Measurements from ENCODE around the gene KRTAP2-2.

Gene KRTAP2-2

GRCh38 chr17:41026715-41027471 lies 28.1 kb downstream of the KRTAP2-2 start, which contains the start of gene KRTAP1-5:
Gene KRTAP1-5 (minus strand): TSS chr17:41027208. CDS start chr17:41027155, 53 bp downstream.
- Histone ChIP-seq H3K79me2 (no peaks in the 10 kb centered on the region), H3K36me3 (ENCODE audit: control insufficient read depth, insufficient read depth, low read length) (no peaks in the 10 kb centered on the region), H3K4me1 (no peaks in the 10 kb centered on the region), H3K4me2 (ENCODE audit: low read length) (no peak within 1 kb of the TSS), H3K27me3 (ENCODE audit: control insufficient read depth, insufficient read depth, low read length) (no peaks in the 10 kb centered on the region), H3K9ac (no peak within 1 kb of the TSS), H2AFZ (no peak within 1 kb of the TSS), H3K27ac (no peak within 1 kb of the TSS), H3K9me3 (ENCODE audit: control insufficient read depth, low read length) (no peaks in the 10 kb centered on the region), H3K4me3 (ENCODE audit: low read depth, low read length) (no peak within 1 kb of the TSS)
- TF ChIP-seq, protein P1, sequence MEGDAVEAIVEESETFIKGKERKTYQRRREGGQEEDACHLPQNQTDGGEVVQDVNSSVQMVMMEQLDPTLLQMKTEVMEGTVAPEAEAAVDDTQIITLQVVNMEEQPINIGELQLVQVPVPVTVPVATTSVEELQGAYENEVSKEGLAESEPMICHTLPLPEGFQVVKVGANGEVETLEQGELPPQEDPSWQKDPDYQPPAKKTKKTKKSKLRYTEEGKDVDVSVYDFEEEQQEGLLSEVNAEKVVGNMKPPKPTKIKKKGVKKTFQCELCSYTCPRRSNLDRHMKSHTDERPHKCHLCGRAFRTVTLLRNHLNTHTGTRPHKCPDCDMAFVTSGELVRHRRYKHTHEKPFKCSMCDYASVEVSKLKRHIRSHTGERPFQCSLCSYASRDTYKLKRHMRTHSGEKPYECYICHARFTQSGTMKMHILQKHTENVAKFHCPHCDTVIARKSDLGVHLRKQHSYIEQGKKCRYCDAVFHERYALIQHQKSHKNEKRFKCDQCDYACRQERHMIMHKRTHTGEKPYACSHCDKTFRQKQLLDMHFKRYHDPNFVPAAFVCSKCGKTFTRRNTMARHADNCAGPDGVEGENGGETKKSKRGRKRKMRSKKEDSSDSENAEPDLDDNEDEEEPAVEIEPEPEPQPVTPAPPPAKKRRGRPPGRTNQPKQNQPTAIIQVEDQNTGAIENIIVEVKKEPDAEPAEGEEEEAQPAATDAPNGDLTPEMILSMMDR (IDR thresholded peaks at IDR 0.05) = no peak

GRCh38 chr17:41024697-41025096 lies 30.3 kb downstream of the KRTAP2-2 start:
- TF ChIP-seq, protein P1 (IDR thresholded peaks at IDR 0.05) = no peak
- no peaks in the 10 kb centered on the region for H3K27me3 ChIP-seq (ENCODE audit: control insufficient read depth, insufficient read depth, low read length)
- H3K9me3 ChIP-seq (ENCODE audit: control insufficient read depth, low read length) = no peaks in the 10 kb centered on the region
- no peak overlapping the region for H2AFZ ChIP-seq
- H3K4me1 ChIP-seq = no peaks in the 10 kb centered on the region
- H3K27ac ChIP-seq = no peak overlapping the region
- no peak overlapping the region for H3K4me3 ChIP-seq (ENCODE audit: low read depth, low read length)
- H3K4me2 ChIP-seq (ENCODE audit: low read length) = no peak overlapping the region
- no peaks in the 10 kb centered on the region for H3K79me2 ChIP-seq
- H3K36me3 ChIP-seq (ENCODE audit: control insufficient read depth, insufficient read depth, low read length) = no peaks in the 10 kb centered on the region
- no peak overlapping the region for H3K9ac ChIP-seq

GRCh38 chr17:41020336-41020735 lies 34.7 kb downstream of the KRTAP2-2 start:
- Histone ChIP-seq H3K4me1 (no peaks in the 10 kb centered on the region), H3K79me2 (no peaks in the 10 kb centered on the region), H3K27me3 (ENCODE audit: control insufficient read depth, insufficient read depth, low read length) (no peaks in the 10 kb centered on the region), H3K9me3 (ENCODE audit: control insufficient read depth, low read length) (no peaks in the 10 kb centered on the region), H3K36me3 (ENCODE audit: control insufficient read depth, insufficient read depth, low read length) (no peaks in the 10 kb centered on the region), H3K4me3 (ENCODE audit: low read depth, low read length) (no peak overlapping the region), H3K27ac (no peak overlapping the region), H3K9ac (no peak overlapping the region), H2AFZ (no peak overlapping the region), H3K4me2 (ENCODE audit: low read length) (no peak overlapping the region)
- TF ChIP-seq, protein P1 (IDR thresholded peaks at IDR 0.05) = no peak

DNA sequence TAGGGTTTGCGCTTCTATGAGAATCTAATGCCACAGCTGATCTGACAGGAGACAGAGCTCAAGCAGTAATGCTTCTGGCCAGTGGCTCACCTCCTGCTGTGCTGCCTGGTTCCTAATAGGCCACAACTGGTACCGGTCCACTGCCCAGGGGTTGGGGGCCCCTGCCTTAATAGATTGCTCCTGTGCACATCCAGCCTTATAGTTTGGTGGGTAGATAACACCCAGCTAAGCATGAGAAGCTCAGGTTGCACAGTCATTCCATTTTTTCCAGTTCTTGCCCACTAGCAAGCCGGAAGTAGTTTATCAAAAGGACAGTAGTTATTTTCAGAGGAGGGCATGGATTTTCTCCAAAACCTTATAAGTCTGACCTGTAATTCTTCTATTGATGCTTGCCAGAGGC lies 35.6 kb downstream of the KRTAP2-2 start:
- no peak overlapping the region for H3K27ac ChIP-seq
- H3K27me3 ChIP-seq (ENCODE audit: control insufficient read depth, insufficient read depth, low read length) = no peaks in the 10 kb centered on the region
- H3K36me3 ChIP-seq (ENCODE audit: control insufficient read depth, insufficient read depth, low read length) = no peaks in the 10 kb centered on the region
- no peak overlapping the region for H3K4me2 ChIP-seq (ENCODE audit: low read length)
- H3K4me3 ChIP-seq (ENCODE audit: low read depth, low read length) = no peak overlapping the region
- H3K9me3 ChIP-seq (ENCODE audit: control insufficient read depth, low read length) = no peaks in the 10 kb centered on the region
- H3K79me2 ChIP-seq = no peaks in the 10 kb centered on the region
- no peaks in the 10 kb centered on the region for H3K4me1 ChIP-seq
- TF ChIP-seq, protein P1 (IDR thresholded peaks at IDR 0.05) = no peak
- no peak overlapping the region for H2AFZ ChIP-seq
- H3K9ac ChIP-seq = no peak overlapping the region

- TF ChIP-seq, protein P1 (IDR thresholded peaks at IDR 0.05) = no peak
- no peak overlapping the region for H3K27ac ChIP-seq
Measured at GRCh38 chr17:41018541-41018940, 36.5 kb downstream of the KRTAP2-2 start.

More at GRCh38 chr17:41018541-41018940, 36.5 kb downstream of the KRTAP2-2 start:
- Histone ChIP-seq H3K36me3 (ENCODE audit: control insufficient read depth, insufficient read depth, low read length) (no peaks in the 10 kb centered on the region), H3K9ac (no peak overlapping the region), H3K27me3 (ENCODE audit: control insufficient read depth, insufficient read depth, low read length) (no peaks in the 10 kb centered on the region), H2AFZ (no peak overlapping the region), H3K79me2 (no peaks in the 10 kb centered on the region), H3K4me1 (no peaks in the 10 kb centered on the region), H3K4me3 (ENCODE audit: low read depth, low read length) (no peak overlapping the region), H3K9me3 (ENCODE audit: control insufficient read depth, low read length) (no peaks in the 10 kb centered on the region), H3K4me2 (ENCODE audit: low read length) (no peak overlapping the region)
